GM12878 (cell line): Measurements from ENCODE around the gene LAMA5. TPM values are rescaled to one million over a fixed set of nuclear protein-coding genes. Genes with fewer than 3 reads are reported as not detected.

Experiments used
- BCL3 ChIP-seq: IDR thresholded peaks from 2 replicates; pipeline ENCODE4 v1.6.1; 2011; ENCODE audit warnings: borderline replicate concordance, low read depth, mild to moderate bottlenecking, moderate library complexity, low read length; ENCODE audit not compliant: insufficient read depth, poor library complexity, severe bottlenecking
- CEBPB ChIP-seq, 2 experiments: fragments of 150-350 bp in 1 of 2; IDR thresholded peaks; 2 replicates each; pipeline ENCODE4 v1.6.1; 2012 to 2014; ENCODE audit warnings: low read depth in 2 of 2, low read length in 2 of 2, borderline replicate concordance in 1 of 2, inconsistent platforms in 1 of 2
- CHD4 ChIP-seq: fragments of 200-600 bp; sonication (generic); IDR thresholded peaks from 2 replicates; pipeline ENCODE4 v1.6.1; 2016; ENCODE audit warnings: mild to moderate bottlenecking
- CTCF ChIP-seq, 3 experiments: IDR thresholded peaks in 2 of 3; conservative IDR thresholded peaks in 1 of 3; 2 replicates each; pipeline ENCODE4 v1.5.1; 2011; ENCODE audit warnings: low read depth in 3 of 3, low read length in 3 of 3, mild to moderate bottlenecking in 3 of 3, control low read depth in 2 of 3, moderate library complexity in 2 of 3, inconsistent platforms in 1 of 3, mixed read lengths in 1 of 3; ENCODE audit not compliant: control insufficient read depth in 2 of 3, insufficient read depth in 1 of 3; ENCODE audit errors: extremely low read depth in 1 of 3
- GATAD2B ChIP-seq: fragments of 450-650 bp; conservative IDR thresholded peaks from 2 replicates; pipeline ENCODE4 v1.6.1; 2017; ENCODE audit warnings: low read depth, mild to moderate bottlenecking, moderate library complexity
- IKZF2 ChIP-seq, 2 experiments: fragments of 450-650 bp; IDR thresholded peaks; 2 replicates each; pipeline ENCODE4 v1.6.1; 2017; ENCODE audit warnings: mild to moderate bottlenecking in 2 of 2, moderate library complexity in 2 of 2
- JUND ChIP-seq: IDR thresholded peaks from 2 replicates; pipeline ENCODE4 v1.6.1; 2012; ENCODE audit warnings: low read depth, mild to moderate bottlenecking, low read length, improper control_type of control experiment, moderate library complexity
- KLF5 ChIP-seq: fragments of 450-650 bp; IDR thresholded peaks from 2 replicates; pipeline ENCODE4 v1.6.1; 2014; ENCODE audit warnings: mild to moderate bottlenecking; ENCODE audit not compliant: partially characterized antibody
- MLLT1 ChIP-seq: fragments of 450-650 bp; IDR thresholded peaks from 2 replicates; pipeline ENCODE4 v1.6.1; 2016; ENCODE audit warnings: mild to moderate bottlenecking
- MTA2 ChIP-seq: fragments of 450-650 bp; IDR thresholded peaks from 2 replicates; pipeline ENCODE4 v1.6.1; 2016; ENCODE audit warnings: low read depth, mild to moderate bottlenecking, moderate library complexity
- PAX5 ChIP-seq: IDR thresholded peaks from 2 replicates; pipeline ENCODE4 v1.6.1; 2011; ENCODE audit warnings: low read depth, low read length, borderline replicate concordance
- POU2F2 ChIP-seq: IDR thresholded peaks from 3 replicates; pipeline ENCODE4 v1.6.1; 2011; ENCODE audit warnings: low read depth, mild to moderate bottlenecking, low read length, borderline replicate concordance
- RELA ChIP-seq: fragments of 450-650 bp; IDR thresholded peaks from 2 replicates; pipeline ENCODE4 v1.8.0; 2014; ENCODE audit warnings: borderline replicate concordance; ENCODE audit not compliant: partially characterized antibody
- RUNX3 ChIP-seq: IDR thresholded peaks from 2 replicates; pipeline ENCODE4 v1.6.1; 2012; ENCODE audit warnings: low read length, inconsistent platforms
- SIN3A ChIP-seq: IDR thresholded peaks from 2 replicates; pipeline ENCODE4 v1.6.1; 2012; ENCODE audit warnings: low read depth, low read length, improper control_type of control experiment
- SMAD5 ChIP-seq: IDR thresholded peaks from 2 replicates; pipeline ENCODE4 v1.6.1; 2016; ENCODE audit warnings: antibody characterized with exemption, low read depth
- SPI1 ChIP-seq: IDR thresholded peaks from 2 replicates; pipeline ENCODE4 v1.6.1; 2011; ENCODE audit warnings: low read depth, mild to moderate bottlenecking, low read length, moderate library complexity, borderline replicate concordance; ENCODE audit not compliant: insufficient read depth
- SREBF1 ChIP-seq: IDR thresholded peaks from 2 replicates; pipeline ENCODE4 v1.6.1; 2012; ENCODE audit warnings: mild to moderate bottlenecking, low read length
- TAF1 ChIP-seq: IDR thresholded peaks from 2 replicates; pipeline ENCODE4 v1.6.1; 2011; ENCODE audit warnings: mild to moderate bottlenecking, low read depth, low read length, borderline replicate concordance
- TCF3 ChIP-seq: IDR thresholded peaks from 2 replicates; pipeline ENCODE4 v1.6.1; 2012; ENCODE audit warnings: low read depth, mild to moderate bottlenecking, low read length, borderline replicate concordance; ENCODE audit not compliant: insufficient read depth
- USF1 ChIP-seq: IDR thresholded peaks from 2 replicates; pipeline ENCODE4 v1.6.1; 2011; ENCODE audit warnings: borderline replicate concordance, low read depth, mild to moderate bottlenecking, moderate library complexity, mixed read lengths, low read length; ENCODE audit not compliant: insufficient read depth; ENCODE audit errors: extremely low read length
- polyA plus RNA-seq, 11 experiments: library from polyadenylated mRNA; depleted of rRNA in 4 of 11; unstranded in 6 of 11; stranded (reverse) in 5 of 11; fragments of >200 nt; fragmentation: Nextera tagmentation in 4 of 11; fragmentation: Illumina TruSeq in 1 of 11; extraction: Ambion mirVana in 4 of 11; extraction: Trizol in 1 of 11; gene quantifications; 1 replicate in 1 of 11; 2 replicates in 10 of 11; pipeline versions ENCODE4 v1.2.1 to v1.2.3, GENCODE V29; 2011 to 2016; ENCODE audit warnings: inconsistent platforms in 2 of 11, missing spikeins in 2 of 11, low read depth in 1 of 11
- total RNA-seq, 4 experiments: library from RNA; depleted of rRNA in 3 of 4; stranded (reverse); fragments of >200 nt in 3 of 4; fragmentation: Illumina TruSeq in 1 of 4; extraction: Trizol in 1 of 4; gene quantifications; 2 replicates each; pipeline versions ENCODE4 v1.2.1 to v1.2.3, GENCODE V29; 2013 to 2021

LAMA5 gene
- total and polyA plus RNA-seq, 10 of the 15 experiments (the other 5 are each of a cell fraction or from before 2014, with no cell fraction given) = 0.09 to 3.1 (median 1.6) TPM; not detected in 3

DNA sequence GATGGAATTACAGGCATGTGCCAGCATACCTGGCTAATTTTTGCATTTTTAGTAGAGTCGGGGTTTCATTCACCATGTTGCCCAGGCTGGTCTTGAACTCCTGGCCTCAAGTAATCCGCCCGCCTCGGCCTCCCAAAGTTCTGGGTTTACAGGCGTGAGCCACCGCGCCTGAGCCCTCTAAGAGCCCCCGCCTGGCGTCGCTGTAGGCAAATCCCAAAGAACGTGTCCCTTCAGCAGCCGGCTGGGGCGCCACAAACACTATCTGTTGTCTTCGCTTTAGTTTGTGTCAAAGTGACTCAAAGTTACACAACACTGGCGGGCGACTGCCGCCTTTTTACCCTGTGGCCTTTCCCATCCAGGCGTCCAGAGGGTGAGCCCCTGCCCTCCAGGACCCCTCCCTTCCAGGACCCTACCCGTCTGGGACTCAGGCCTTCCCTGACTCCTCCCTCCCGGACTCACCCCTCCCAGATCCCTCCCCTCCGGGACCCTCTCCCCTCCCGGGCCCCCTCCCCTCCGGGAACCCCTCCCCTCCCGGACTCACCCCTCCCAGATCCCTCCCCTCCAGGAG is 65.3 kb downstream of the LAMA5 start (continued):
- TF ChIP-seq RELA (peak; percentile 58), PAX5 (0 out of 2 replicates have a peak, but pooled peaks have one; percentile 22), GATAD2B (peak; percentile 7; the same call in 1 of the 2 replicates), RUNX3 (peak; percentile 45; the same call in 1 of the 2 replicates), TCF3 (no peak), CEBPB (IDR thresholded peaks at IDR 0.05; ENCODE audit: borderline replicate concordance in 1 of 2, low read depth in 2 of 2, low read length in 2 of 2) (peak in 1 of 2 experiments; percentile 45; a peak in 1 of 4 replicates), SREBF1 (no peak), JUND (no peak), MLLT1 (0 out of 2 replicates have a peak, but pooled peaks have one; percentile 22), SPI1 (no peak), SIN3A (no peak), IKZF2 (IDR thresholded peaks at IDR 0.05) (peak; percentile 50 to 60; a peak in 3 of 4 replicates), SMAD5 (no peak), MTA2 (0 out of 2 replicates have a peak, but pooled peaks have one; percentile 47), KLF5 (peak; percentile 86), TAF1 (peak; percentile 37; the same call in 1 of the 2 replicates), USF1 (no peak), CHD4 (no peak), BCL3 (peak; percentile 77), POU2F2 (peak; percentile 62; the same call in 1 of the 3 replicates), CTCF (IDR thresholded peaks at IDR 0.05 in 2 of 3, conservative IDR thresholded peaks at IDR 0.05 in 1 of 3; ENCODE audit: control insufficient read depth in 2 of 3, extremely low read depth in 1 of 3, insufficient read depth in 1 of 3, low read depth in 3 of 3, low read length in 3 of 3) (peak; percentile 85 to 96 (median 92))
